ENCODE data around the gene NAA25.

The NAA25 gene

GRCh38 chr12:112108202-112109079, at the start of gene NAA25:
NAA25 (minus strand) TSS chr12:112108783; CDS start chr12:112108773, 10 bp downstream.
- peak; percentile 74 to 80 for DNase-seq (ENCODE audit: low read depth in 2 of 2)

- DNase-seq (ENCODE audit: low read depth in 2 of 2): no peak
These were observed 45.3 kb upstream of the NAA25 start for GRCh38 chr12:112153893-112154219.

GRCh38 chr12:112153181-112153892, 44.8 kb upstream of the NAA25 start:
- no peak for DNase-seq (ENCODE audit: low read depth in 2 of 2)

- no peak for DNase-seq (ENCODE audit: low read depth in 2 of 2)
These were observed 43.4 kb upstream of the NAA25 start for GRCh38 chr12:112151766-112152541.

- no peak for DNase-seq (ENCODE audit: low read depth in 2 of 2)
These were observed 41.0 kb upstream of the NAA25 start for GRCh38 chr12:112149596-112149995.

GRCh38 chr12:112148031-112148513, 39.5 kb upstream of the NAA25 start:
- DNase-seq (ENCODE audit: low read depth in 2 of 2): no peak

- DNase-seq (ENCODE audit: low read depth in 2 of 2): no peak
These were observed 37.5 kb upstream of the NAA25 start for GRCh38 chr12:112146123-112146522.

- DNase-seq (ENCODE audit: low read depth in 2 of 2): no peak
These were observed 32.1 kb upstream of the NAA25 start for GRCh38 chr12:112140728-112141127.

GRCh38 chr12:112134731-112135130, 26.1 kb upstream of the NAA25 start:
- no peak for DNase-seq (ENCODE audit: low read depth in 2 of 2)

GRCh38 chr12:112133418-112133817, 24.8 kb upstream of the NAA25 start:
- no peak for DNase-seq (ENCODE audit: low read depth in 2 of 2)

GRCh38 chr12:112131686-112132085, 23.1 kb upstream of the NAA25 start:
- DNase-seq (ENCODE audit: low read depth in 2 of 2): no peak

GRCh38 chr12:112130441-112130998, 21.9 kb upstream of the NAA25 start:
- DNase-seq (ENCODE audit: low read depth in 2 of 2): no peak

GRCh38 chr12:112126911-112127310, 18.3 kb upstream of the NAA25 start:
- no peak for DNase-seq (ENCODE audit: low read depth in 2 of 2)

GRCh38 chr12:112126000-112126438, 17.4 kb upstream of the NAA25 start:
- no peak for DNase-seq (ENCODE audit: low read depth in 2 of 2)

GRCh38 chr12:112125250-112125999, 16.8 kb upstream of the NAA25 start, which contains the start of gene TRAFD1:
TRAFD1 (plus strand) TSS chr12:112125560; CDS start chr12:112130523, 4,963 bp downstream.
- peak; percentile 98 for DNase-seq (ENCODE audit: low read depth in 2 of 2)

- no peak for DNase-seq (ENCODE audit: low read depth in 2 of 2)
These were observed 16.3 kb upstream of the NAA25 start for GRCh38 chr12:112124918-112125249.

- DNase-seq (ENCODE audit: low read depth in 2 of 2): no peak
These were observed 14.5 kb upstream of the NAA25 start for GRCh38 chr12:112122823-112123690.

GRCh38 chr12:112121780-112122565, 13.4 kb upstream of the NAA25 start:
- DNase-seq (ENCODE audit: low read depth in 2 of 2): no peak

- no peak for DNase-seq (ENCODE audit: low read depth in 2 of 2)
These were observed 9.1 kb upstream of the NAA25 start for GRCh38 chr12:112117685-112118084.
